H1 (cell line): ENCODE measurements around the gene PVR. TPM values are rescaled to one million over a fixed set of nuclear protein-coding genes. Genes with fewer than 3 reads are reported as not detected.

Source experiments
- CTCF ChIA-PET: fragments of 300-600 bp; sonication (Branson Sonifier 250); formaldehyde crosslinking; loops from one replicate; lab custom pipeline; 2021; ENCODE audit not compliant: partially characterized antibody; lab: Charles Lee
- POLR2A ChIA-PET: fragments of 300-600 bp; sonication (Branson Sonifier 250); formaldehyde crosslinking; loops from one replicate; lab custom pipeline; 2021; ENCODE audit warnings: inconsistent platforms; ENCODE audit not compliant: partially characterized antibody; lab: Charles Lee
- DNase-seq, 2 experiments: peaks; one replicate each; pipeline versions ENCODE4 v3.0.0 to v3.0.0-alpha.2; 2010 to 2022; ENCODE audit warnings: low spot score in 2 of 2, low read depth in 1 of 2, mixed read lengths in 1 of 2
- FAIRE-seq: peaks from 2 replicates; lab custom pipeline; 2011; peaks lifted over from hg19 to GRCh38; lab: Jason Lieb, UNC
- H2AFZ ChIP-seq: 2 replicates; pipeline ENCODE4 v1.8.1; 2012; ENCODE audit warnings: low read length, inconsistent platforms
- H2AK5ac ChIP-seq: 2 replicates; pipeline ENCODE4 v1.6.1; 2013; ENCODE audit warnings: low read depth, low read length
- H2BK120ac ChIP-seq: replicated peaks from 2 replicates; pipeline ENCODE3; 2013; ENCODE audit warnings: low read depth, low read length, inconsistent platforms
- H2BK12ac ChIP-seq: 2 replicates; pipeline ENCODE4 v1.6.1; 2013; ENCODE audit warnings: low read depth, low read length
- H2BK15ac ChIP-seq: 2 replicates; pipeline ENCODE4 v1.6.1; 2013; ENCODE audit warnings: low read length
- H2BK20ac ChIP-seq: 2 replicates; pipeline ENCODE4 v1.6.1; 2013; ENCODE audit warnings: low read length
- H2BK5ac ChIP-seq: 2 replicates; pipeline ENCODE4 v1.6.1; 2013; ENCODE audit warnings: low read depth, low read length
- H3K14ac ChIP-seq: 2 replicates; pipeline ENCODE4 v1.6.1; 2013; ENCODE audit warnings: inconsistent platforms; ENCODE audit not compliant: insufficient read length
- H3K18ac ChIP-seq: 2 replicates; pipeline ENCODE4 v1.6.1; 2013; ENCODE audit warnings: low read length; ENCODE audit errors: extremely low read depth
- H3K23ac ChIP-seq: 2 replicates; pipeline ENCODE4 v1.6.1; 2013; ENCODE audit warnings: inconsistent platforms; ENCODE audit not compliant: insufficient read length
- H3K23me2 ChIP-seq: 2 replicates; pipeline ENCODE4 v1.6.1; 2013; ENCODE audit warnings: low read depth, low read length
- H3K27ac ChIP-seq: 2 replicates; pipeline ENCODE4 v1.6.1; 2011; ENCODE audit warnings: low read depth, low read length, inconsistent platforms
- H3K27me3 ChIP-seq, 4 experiments: replicated peaks in 1 of 4; 1 replicate in 1 of 4; 2 replicates in 3 of 4; pipeline versions ENCODE4 v1.6.1 to v1.8.1; 2011 to 2013; ENCODE audit warnings: low read length in 3 of 4, mild to moderate bottlenecking in 3 of 4, inconsistent platforms in 2 of 4, mixed read lengths in 2 of 4, moderate library complexity in 1 of 4; ENCODE audit not compliant: control insufficient read depth in 3 of 4, insufficient read depth in 3 of 4; ENCODE audit errors: extremely low read depth in 1 of 4
- H3K36me3 ChIP-seq, 4 experiments: 2 replicates each; pipeline versions ENCODE4 v1.6.1 to v1.8.1; 2011 to 2013; ENCODE audit warnings: mild to moderate bottlenecking in 4 of 4, low read length in 3 of 4, moderate library complexity in 2 of 4, control low read depth in 1 of 4, inconsistent platforms in 1 of 4; ENCODE audit not compliant: insufficient read depth in 4 of 4, control insufficient read depth in 2 of 4
- H3K4ac ChIP-seq: replicated peaks from 2 replicates; pipeline ENCODE3; 2013; ENCODE audit warnings: low read length, low read depth, mixed read lengths, inconsistent platforms; ENCODE audit not compliant: insufficient read length
- H3K4me1 ChIP-seq, 4 experiments: replicated peaks in 1 of 4; 1 replicate in 1 of 4; 2 replicates in 3 of 4; pipeline versions ENCODE4 v1.6.1 to v1.8.1; 2011 to 2013; ENCODE audit warnings: low read length in 3 of 4, inconsistent platforms in 2 of 4, mixed read lengths in 1 of 4; ENCODE audit not compliant: insufficient read depth in 4 of 4, control insufficient read depth in 3 of 4
- H3K4me2 ChIP-seq, 2 experiments: 2 replicates each; pipeline versions ENCODE4 v1.6.1 to v1.8.1; 2011 to 2013; ENCODE audit warnings: low read depth in 2 of 2, low read length in 2 of 2, control low read depth in 1 of 2, inconsistent platforms in 1 of 2, mild to moderate bottlenecking in 1 of 2; ENCODE audit not compliant: insufficient read depth in 1 of 2
- H3K4me3 ChIP-seq, 4 experiments: fragments of 200-600, 300-600 bp in 1 of 4; sonication (generic), shearing (Covaris generic), sonication (Bioruptor Twin) in 1 of 4; 2 replicates each; pipeline versions ENCODE4 v1.5.1 to v1.8.1; 2011 to 2016; ENCODE audit warnings: low read length in 4 of 4, low read depth in 3 of 4, control low read depth in 2 of 4, inconsistent platforms in 2 of 4, mild to moderate bottlenecking in 2 of 4, mixed read lengths in 1 of 4, moderate library complexity in 1 of 4; ENCODE audit not compliant: insufficient read depth in 2 of 4; ENCODE audit errors: extremely low read depth in 1 of 4
- H3K56ac ChIP-seq: replicated peaks from 2 replicates; pipeline ENCODE3; 2013; ENCODE audit warnings: low read depth, mild to moderate bottlenecking, mixed read lengths, low read length, inconsistent platforms; ENCODE audit not compliant: insufficient read length
- H3K79me1 ChIP-seq: 2 replicates; pipeline ENCODE4 v1.6.1; 2013; ENCODE audit warnings: low read depth, low read length, control low read depth
- H3K79me2 ChIP-seq, 2 experiments: 2 replicates each; pipeline versions ENCODE4 v1.6.1 to v1.8.1; 2012 to 2013; ENCODE audit warnings: low read length in 2 of 2, mild to moderate bottlenecking in 2 of 2, inconsistent platforms in 1 of 2; ENCODE audit not compliant: insufficient read depth in 2 of 2, control insufficient read depth in 1 of 2
- H3K9ac ChIP-seq, 4 experiments: replicated peaks in 1 of 4; 1 replicate in 1 of 4; 2 replicates in 3 of 4; pipeline versions ENCODE4 v1.6.1 to v1.8.1; 2011 to 2013; ENCODE audit warnings: low read depth in 3 of 4, low read length in 3 of 4, control low read depth in 2 of 4, mild to moderate bottlenecking in 2 of 4, moderate library complexity in 2 of 4, inconsistent platforms in 1 of 4; ENCODE audit errors: extremely low read depth in 1 of 4
- H3K9me3 ChIP-seq, 2 experiments: 2 replicates each; pipeline versions ENCODE4 v1.6.1 to v1.8.1; 2012 to 2013; ENCODE audit warnings: mild to moderate bottlenecking in 2 of 2, moderate library complexity in 2 of 2, control low read depth in 1 of 2, inconsistent platforms in 1 of 2, low read depth in 1 of 2, low read length in 1 of 2, mixed read lengths in 1 of 2; ENCODE audit not compliant: insufficient read depth in 2 of 2
- H4K20me1 ChIP-seq, 2 experiments: replicated peaks in 1 of 2; 2 replicates each; pipeline versions ENCODE3 to v1.8.1; 2011 to 2013; ENCODE audit warnings: inconsistent platforms in 2 of 2, low read length in 2 of 2, mild to moderate bottlenecking in 1 of 2; ENCODE audit not compliant: insufficient read depth in 2 of 2, control insufficient read depth in 1 of 2
- H4K5ac ChIP-seq: 2 replicates; pipeline ENCODE4 v1.6.1; 2013; ENCODE audit warnings: low read length, low read depth, mixed read lengths, inconsistent platforms; ENCODE audit not compliant: insufficient read length
- H4K8ac ChIP-seq: 2 replicates; pipeline ENCODE4 v1.8.0; 2013; ENCODE audit warnings: mild to moderate bottlenecking, moderate library complexity, low read length, inconsistent platforms; ENCODE audit not compliant: insufficient read depth; ENCODE audit errors: extremely low read depth
- H4K91ac ChIP-seq: replicated peaks from 2 replicates; pipeline ENCODE3; 2013; ENCODE audit warnings: low read length, mixed read lengths, inconsistent platforms; ENCODE audit not compliant: insufficient read length
- BRCA1 ChIP-seq: IDR thresholded peaks from 2 replicates; pipeline ENCODE4 v1.6.1; 2012; ENCODE audit warnings: low read depth, low read length, improper control_type of control experiment
- CEBPB ChIP-seq: IDR thresholded peaks from 2 replicates; pipeline ENCODE4 v1.6.1; 2012; ENCODE audit warnings: low read depth, low read length
- CREB1 ChIP-seq: IDR thresholded peaks from 2 replicates; pipeline ENCODE4 v1.6.1; 2012; ENCODE audit warnings: inconsistent platforms
- CTBP2 ChIP-seq: IDR thresholded peaks from 2 replicates; pipeline ENCODE4 v1.7.0; 2011; ENCODE audit warnings: borderline replicate concordance, mild to moderate bottlenecking, moderate library complexity, mixed read lengths, low read length; ENCODE audit not compliant: insufficient read depth, insufficient read length
- EP300 ChIP-seq, 2 experiments: IDR thresholded peaks; 1 replicate in 1 of 2; 2 replicates in 1 of 2; pipeline ENCODE4 v1.6.1; 2011 to 2012; ENCODE audit warnings: low read depth in 2 of 2, low read length in 2 of 2, mild to moderate bottlenecking in 2 of 2, borderline replicate concordance in 1 of 2, inconsistent platforms in 1 of 2, moderate library complexity in 1 of 2
- GTF2F1 ChIP-seq: IDR thresholded peaks from 2 replicates; pipeline ENCODE4 v1.6.1; 2012; ENCODE audit warnings: low read depth, low read length, improper control_type of control experiment, borderline replicate concordance
- KDM1A ChIP-seq: fragments of 200-600, 300-600 bp; sonication (generic); IDR thresholded peaks from 2 replicates; pipeline ENCODE4 v1.7.1; 2016; ENCODE audit warnings: mild to moderate bottlenecking, low read length, borderline replicate concordance
- POLR2A ChIP-seq, 2 experiments: IDR thresholded peaks; 1 replicate in 1 of 2; 2 replicates in 1 of 2; pipeline ENCODE4 v1.6.1; 2011; ENCODE audit warnings: low read depth in 2 of 2, low read length in 2 of 2, mild to moderate bottlenecking in 2 of 2; ENCODE audit errors: control extremely low read depth in 1 of 2
- POU5F1 ChIP-seq: IDR thresholded peaks from 2 replicates; pipeline ENCODE4 v1.6.1; 2011; ENCODE audit warnings: low read depth, mild to moderate bottlenecking, low read length, moderate library complexity
- SAP30 ChIP-seq: fragments of 300-600 bp; sonication (generic); IDR thresholded peaks from 2 replicates; pipeline ENCODE4 v1.7.1; 2012; ENCODE audit warnings: low read length, moderate library complexity, mild to moderate bottlenecking, inconsistent platforms; ENCODE audit not compliant: insufficient read depth, insufficient replicate concordance
- SIRT6 ChIP-seq: IDR thresholded peaks from one replicate; pipeline ENCODE4 v1.7.1; 2012; ENCODE audit warnings: low read length, inconsistent platforms
- SP4 ChIP-seq: IDR thresholded peaks from 2 replicates; pipeline ENCODE4 v1.6.1; 2012; ENCODE audit warnings: low read length, inconsistent platforms
- SRF ChIP-seq: IDR thresholded peaks from 2 replicates; pipeline ENCODE4 v1.6.1; 2011; ENCODE audit warnings: mild to moderate bottlenecking, low read depth, low read length, moderate library complexity
- WGBS, 2 experiments: shearing (Covaris generic) in 1 of 2; methylation state at CpG; one replicate each; pipeline versions ENCODE4 v1.1.6 to v1.1.7; 2013 to 2015; ENCODE audit warnings: low lambda C conversion rate in 2 of 2, mixed read lengths in 2 of 2, inconsistent platforms in 1 of 2, low coverage in 1 of 2, missing lambda C conversion rate in 1 of 2; ENCODE audit not compliant: insufficient replicate concordance in 2 of 2, insufficient coverage in 1 of 2, insufficient read length in 1 of 2; ENCODE audit errors: extremely low coverage in 1 of 2, missing lambda C conversion rate in 1 of 2; 5-methylcytosine and 5-hydroxymethylcytosine counted together
- polyA plus RNA-seq, 7 experiments: library from polyadenylated mRNA; depleted of rRNA in 3 of 7; stranded (reverse) in 5 of 7; unstranded in 2 of 7; fragments of >200 nt in 5 of 7; fragments of 200-250 nt in 2 of 7; gene quantifications; 1 replicate in 5 of 7; 2 replicates in 1 of 7; 4 replicates in 1 of 7; pipeline versions ENCODE4 v1.2.1 to v1.2.3, GENCODE V29; 2011 to 2013; ENCODE audit warnings: missing spikeins in 2 of 7, mixed read lengths in 2 of 7
- total RNA-seq: library from RNA; stranded (reverse); fragmentation: NEBNext Ultra II Directional; extraction: Animal tissue kit (Norgen Biotek cat#: 25700); gene quantifications from 2 replicates; pipeline ENCODE4 v1.2.1, GENCODE V29; 2021
- TF ChIP-seq, protein P1 (sequence below): IDR thresholded peaks from 2 replicates; pipeline ENCODE4 v1.6.1; 2011; ENCODE audit warnings: low read length, improper control_type of control experiment

PVR gene
- total and polyA plus RNA-seq, 2 of the 8 experiments (the other 6 are each of a cell fraction or from before 2014, with no cell fraction given) = 13.3 to 14.8 TPM

DNA sequence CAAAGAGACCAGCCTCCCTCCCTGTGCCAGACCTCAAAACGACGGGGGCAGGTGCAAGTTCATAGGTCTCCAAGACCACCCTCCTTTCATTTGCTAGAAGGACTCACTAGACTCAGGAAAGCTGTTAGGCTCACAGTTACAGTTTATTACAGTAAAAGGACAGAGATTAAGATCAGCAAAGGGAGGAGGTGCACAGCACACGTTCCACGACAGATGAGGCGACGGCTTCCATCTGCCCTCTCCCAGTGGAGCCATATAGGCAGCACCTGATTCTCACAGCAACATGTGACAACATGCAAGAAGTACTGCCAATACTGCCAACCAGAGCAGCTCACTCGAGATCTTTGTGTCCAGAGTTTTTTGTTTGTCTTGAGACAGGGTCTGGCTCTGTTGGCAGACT, 18.2 kb downstream of the PVR start:
- no peak overlapping the region for H4K8ac ChIP-seq
- FAIRE-seq = no peak
- ChIA-PET POLR2A (interaction anchor here (1.1 to 2.2 kb wide), 3 partner anchors 11 to 113 kb away, joined by 3 to 5 read pairs (median 3); no protein-coding TSS in a partner anchor), CTCF (interaction anchor here (0.9 to 13.3 kb wide), 11 partner anchors 14 to 121 kb away, joined by 3 to 126 read pairs (median 6); no protein-coding TSS in a partner anchor)
- no peak overlapping the region for H3K18ac ChIP-seq
- no peaks in the 10 kb centered on the region for H3K27me3 ChIP-seq
- H2AK5ac ChIP-seq = no peak overlapping the region
- no peak overlapping the region for H4K91ac ChIP-seq
- H2BK5ac ChIP-seq = no peak overlapping the region
- no peak overlapping the region for H2AFZ ChIP-seq
- no peak overlapping the region for H3K4me3 ChIP-seq
- no peak overlapping the region for H2BK20ac ChIP-seq
- no peak overlapping the region for H3K56ac ChIP-seq
- no peak overlapping the region for H3K23ac ChIP-seq
- H2BK12ac ChIP-seq = no peak overlapping the region
- H2BK120ac ChIP-seq = no peak overlapping the region
- H3K79me1 ChIP-seq = no peaks in the 10 kb centered on the region
- H3K4me1 ChIP-seq = peaks cover 0 to 2% (median 0%) of the 10 kb centered on the region in 4 experiments; a peak in 3 of 7 replicates
- no peaks in the 10 kb centered on the region for H3K9me3 ChIP-seq
- H3K4ac ChIP-seq = no peak overlapping the region
- H3K27ac ChIP-seq = no peak overlapping the region
- H4K5ac ChIP-seq = no peak overlapping the region
- no peaks in the 10 kb centered on the region for H3K79me2 ChIP-seq
- no peaks in the 10 kb centered on the region for H4K20me1 ChIP-seq
- H3K36me3 ChIP-seq = peaks cover 6 to 27% (median 14%) of the 10 kb centered on the region in 4 experiments; a peak in 5 of 8 replicates
- WGBS, 2 experiments = 94% methylated on average over 7 of the region's 7 CpGs; no CpG with 5 or more reads in 1 of the 2 experiments
- H2BK15ac ChIP-seq = no peak overlapping the region
- no peak overlapping the region for H3K4me2 ChIP-seq
- no peaks in the 10 kb centered on the region for H3K23me2 ChIP-seq
- no peak for DNase-seq
- no peak overlapping the region for H3K9ac ChIP-seq
- no peak overlapping the region for H3K14ac ChIP-seq
- TF ChIP-seq, protein P1, sequence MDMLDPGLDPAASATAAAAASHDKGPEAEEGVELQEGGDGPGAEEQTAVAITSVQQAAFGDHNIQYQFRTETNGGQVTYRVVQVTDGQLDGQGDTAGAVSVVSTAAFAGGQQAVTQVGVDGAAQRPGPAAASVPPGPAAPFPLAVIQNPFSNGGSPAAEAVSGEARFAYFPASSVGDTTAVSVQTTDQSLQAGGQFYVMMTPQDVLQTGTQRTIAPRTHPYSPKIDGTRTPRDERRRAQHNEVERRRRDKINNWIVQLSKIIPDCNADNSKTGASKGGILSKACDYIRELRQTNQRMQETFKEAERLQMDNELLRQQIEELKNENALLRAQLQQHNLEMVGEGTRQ = no peak
- TF ChIP-seq EP300 (IDR thresholded peaks at IDR 0.05; ENCODE audit: borderline replicate concordance in 1 of 2, low read depth in 2 of 2, low read length in 2 of 2) (no peak), SP4 (no peak), SRF (no peak), KDM1A (no peak), CTBP2 (no peak), SIRT6 (no peak), POLR2A (IDR thresholded peaks at IDR 0.05; ENCODE audit: control extremely low read depth in 1 of 2, low read depth in 2 of 2, low read length in 2 of 2) (no peak), SAP30 (no peak), CEBPB (no peak), GTF2F1 (no peak), POU5F1 (no peak), BRCA1 (no peak), CREB1 (no peak)
